HL-60 (cell line): Measurements from ENCODE around the gene C4BPB.

Experiments used
- CTCF ChIP-seq: IDR thresholded peaks from one replicate; pipeline ENCODE4 v1.5.1; 2011; ENCODE audit warnings: low read length, control low read depth, inconsistent platforms; ENCODE audit not compliant: insufficient read depth
- GABPA ChIP-seq: IDR thresholded peaks from 2 replicates; pipeline ENCODE4 v1.6.1; 2012; ENCODE audit warnings: low read depth
- POLR2AphosphoS5 ChIP-seq: IDR thresholded peaks from 2 replicates; pipeline ENCODE4 v1.6.1; 2012; ENCODE audit warnings: low read depth
- TF ChIP-seq, protein P1 (sequence below): IDR thresholded peaks from 2 replicates; pipeline ENCODE4 v1.6.1; 2012; ENCODE audit warnings: low read depth; ENCODE audit not compliant: insufficient replicate concordance

DNA sequence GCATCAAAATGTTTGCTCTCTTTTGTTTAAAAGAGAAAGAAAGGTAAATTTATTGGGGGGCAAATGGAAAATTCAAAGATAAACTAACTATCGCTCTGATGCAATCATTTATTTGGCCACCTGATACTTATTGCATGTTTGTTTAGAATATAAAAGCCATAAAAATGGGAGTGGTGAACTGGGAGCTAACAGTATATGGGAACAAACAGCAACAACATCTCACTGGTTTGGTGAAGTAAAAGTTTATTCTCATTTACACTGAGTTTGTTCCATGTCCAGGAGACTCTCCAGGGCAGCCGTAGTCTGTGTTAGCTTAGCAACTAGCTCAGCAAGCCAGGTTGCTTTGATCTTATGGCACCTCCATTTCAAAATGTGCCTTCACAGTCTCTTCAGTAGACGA lies 35.7 kb downstream of the C4BPB start:
- TF ChIP-seq, protein P1, sequence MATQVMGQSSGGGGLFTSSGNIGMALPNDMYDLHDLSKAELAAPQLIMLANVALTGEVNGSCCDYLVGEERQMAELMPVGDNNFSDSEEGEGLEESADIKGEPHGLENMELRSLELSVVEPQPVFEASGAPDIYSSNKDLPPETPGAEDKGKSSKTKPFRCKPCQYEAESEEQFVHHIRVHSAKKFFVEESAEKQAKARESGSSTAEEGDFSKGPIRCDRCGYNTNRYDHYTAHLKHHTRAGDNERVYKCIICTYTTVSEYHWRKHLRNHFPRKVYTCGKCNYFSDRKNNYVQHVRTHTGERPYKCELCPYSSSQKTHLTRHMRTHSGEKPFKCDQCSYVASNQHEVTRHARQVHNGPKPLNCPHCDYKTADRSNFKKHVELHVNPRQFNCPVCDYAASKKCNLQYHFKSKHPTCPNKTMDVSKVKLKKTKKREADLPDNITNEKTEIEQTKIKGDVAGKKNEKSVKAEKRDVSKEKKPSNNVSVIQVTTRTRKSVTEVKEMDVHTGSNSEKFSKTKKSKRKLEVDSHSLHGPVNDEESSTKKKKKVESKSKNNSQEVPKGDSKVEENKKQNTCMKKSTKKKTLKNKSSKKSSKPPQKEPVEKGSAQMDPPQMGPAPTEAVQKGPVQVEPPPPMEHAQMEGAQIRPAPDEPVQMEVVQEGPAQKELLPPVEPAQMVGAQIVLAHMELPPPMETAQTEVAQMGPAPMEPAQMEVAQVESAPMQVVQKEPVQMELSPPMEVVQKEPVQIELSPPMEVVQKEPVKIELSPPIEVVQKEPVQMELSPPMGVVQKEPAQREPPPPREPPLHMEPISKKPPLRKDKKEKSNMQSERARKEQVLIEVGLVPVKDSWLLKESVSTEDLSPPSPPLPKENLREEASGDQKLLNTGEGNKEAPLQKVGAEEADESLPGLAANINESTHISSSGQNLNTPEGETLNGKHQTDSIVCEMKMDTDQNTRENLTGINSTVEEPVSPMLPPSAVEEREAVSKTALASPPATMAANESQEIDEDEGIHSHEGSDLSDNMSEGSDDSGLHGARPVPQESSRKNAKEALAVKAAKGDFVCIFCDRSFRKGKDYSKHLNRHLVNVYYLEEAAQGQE = no peak
- no peak for TF ChIP-seq CTCF
- no peak for TF ChIP-seq POLR2AphosphoS5
- no peak for TF ChIP-seq GABPA
